Kidney (tissue), 14 donors: Measurements from ENCODE around the gene CALML5. TPM values are rescaled to one million over a fixed set of nuclear protein-coding genes. Genes with fewer than 3 reads are reported as not detected.
A peak's percentile ranks its signal among the peaks of the same experiment; 100 is the strongest.

ENCODE experiments used
- DNase-seq, 5 donors: peaks; one replicate each; pipeline ENCODE4 v3.0.0-alpha.2; 2013 to 2020
- FAIRE-seq: peaks from 2 replicates; lab custom pipeline; 2012; peaks lifted over from hg19 to GRCh38; lab: Jason Lieb, UNC
- H3K27ac ChIP-seq, 2 donors: one replicate each; pipeline ENCODE4 v1.7.0; 2013; ENCODE audit warnings: low read depth in 2 of 2, low read length in 2 of 2, inconsistent platforms in 1 of 2
- H3K27me3 ChIP-seq: one replicate; pipeline ENCODE4 v1.7.1; 2013; ENCODE audit warnings: low read length, inconsistent platforms; ENCODE audit not compliant: control insufficient read depth, insufficient read depth
- H3K36me3 ChIP-seq, 3 donors: one replicate each; pipeline versions ENCODE4 v1.7.0 to v1.7.1; 2013; ENCODE audit warnings: low read length in 3 of 3, control low read depth in 1 of 3, inconsistent platforms in 1 of 3; ENCODE audit not compliant: insufficient read depth in 3 of 3, control insufficient read depth in 2 of 3
- H3K4me1 ChIP-seq, 3 donors: one replicate each; pipeline versions ENCODE4 v1.7.0 to v1.7.1; 2013; ENCODE audit warnings: low read length in 3 of 3, inconsistent platforms in 1 of 3, low read depth in 1 of 3; ENCODE audit not compliant: control insufficient read depth in 2 of 3, insufficient read depth in 2 of 3
- H3K4me3 ChIP-seq, 3 donors: one replicate each; pipeline versions ENCODE4 v1.7.0 to v1.8.1; 2013; ENCODE audit warnings: low read length in 3 of 3, control low read depth in 1 of 3, inconsistent platforms in 1 of 3
- H3K9ac ChIP-seq, 3 donors: one replicate each; pipeline versions ENCODE4 v1.7.0 to v1.7.1; 2013; ENCODE audit warnings: low read length in 3 of 3, control low read depth in 1 of 3, inconsistent platforms in 1 of 3
- H3K9me3 ChIP-seq, 3 donors: one replicate each; pipeline versions ENCODE4 v1.7.0 to v1.7.1; 2013; ENCODE audit warnings: low read length in 3 of 3, control low read depth in 1 of 3, inconsistent platforms in 1 of 3; ENCODE audit not compliant: control insufficient read depth in 2 of 3, insufficient read depth in 1 of 3
- CTCF ChIP-seq: IDR thresholded peaks from 3 replicates; pipeline ENCODE4 v1.5.1; 2012; ENCODE audit warnings: mild to moderate bottlenecking, moderate library complexity, borderline replicate concordance; ENCODE audit not compliant: insufficient read depth; ENCODE audit errors: extremely low read depth
- intact Hi-C: fragments of 100-400 bp; cut with DNase I; formaldehyde crosslinking; loops from one replicate; pipeline ENCODE4 v1.11.1; 2022
- polyA plus RNA-seq: library from polyadenylated mRNA; stranded (reverse); fragments of 350-450 nt; fragmentation: Illumina TruSeq; extraction: RNeasy Lipid Tissue Mini Kit (QIAGEN cat#74804); gene quantifications from one replicate; pipeline ENCODE4 v1.2.3, GENCODE V29; 2014; ENCODE audit warnings: low read depth, low replicate concordance; ENCODE audit not compliant: insufficient read depth
- total RNA-seq: library from RNA; stranded (reverse); fragmentation: NEBNext Ultra II Directional; extraction: Animal tissue kit (Norgen Biotek cat#: 25700); gene quantifications from one replicate; pipeline ENCODE4 v1.2.1, GENCODE V29; 2021
- donor health status: control.
- donor health status: control.
- donor health status: control.
- donor health status: control.
- donor health status: control.
- donor health status: DM: yes; HTN: yes; CAD: no.
- donor health status: Normal renal cell carcinoma (clear cell type).

Gene CALML5
- total and polyA plus RNA-seq, 2 donors from 2014 or later = not detected

GRCh38 chr10:5479481-5480161, 19.7 kb downstream of the CALML5 start:
- H3K4me3 ChIP-seq = no peak overlapping the region
- no peak for TF ChIP-seq CTCF
- FAIRE-seq (no peak), DNase-seq (peak in 1 of 5 donors; percentile 22)
- intact Hi-C loops = no loop called here
- H3K9ac ChIP-seq = no peak overlapping the region
- H3K27ac ChIP-seq = no peak overlapping the region
- peaks cover 0 to 3% (median 0%) of the 10 kb centered on the region in 3 donors for H3K9me3 ChIP-seq
- no peaks in the 10 kb centered on the region for H3K36me3 ChIP-seq
- H3K27me3 ChIP-seq = no peaks in the 10 kb centered on the region
- H3K4me1 ChIP-seq = no peaks in the 10 kb centered on the region

GRCh38 chr10:5478694-5479305, 20.6 kb downstream of the CALML5 start:
- no peak for DNase-seq
- no peaks in the 10 kb centered on the region for H3K4me1 ChIP-seq
- no peak for FAIRE-seq
- TF ChIP-seq CTCF = no peak
- no peaks in the 10 kb centered on the region for H3K27me3 ChIP-seq
- intact Hi-C loops = no loop called here
- H3K9ac ChIP-seq = no peak overlapping the region
- no peaks in the 10 kb centered on the region for H3K9me3 ChIP-seq
- no peak overlapping the region for H3K27ac ChIP-seq
- no peaks in the 10 kb centered on the region for H3K36me3 ChIP-seq
- no peak overlapping the region for H3K4me3 ChIP-seq

GRCh38 chr10:5477948-5478693, 21.2 kb downstream of the CALML5 start:
- Histone ChIP-seq H3K4me3 (no peak overlapping the region), H3K36me3 (no peaks in the 10 kb centered on the region), H3K9ac (no peak overlapping the region), H3K27me3 (no peaks in the 10 kb centered on the region), H3K27ac (no peak overlapping the region), H3K4me1 (no peaks in the 10 kb centered on the region), H3K9me3 (no peaks in the 10 kb centered on the region)
- FAIRE-seq (no peak), DNase-seq (no peak)
- no peak for TF ChIP-seq CTCF
- intact Hi-C loops = no loop called here
